ENCODE data around the gene HAUS8. TPM values are rescaled to one million over a fixed set of nuclear protein-coding genes. Genes with fewer than 3 reads are reported as not detected.

HAUS8 gene
- total and polyA plus RNA-seq, 2 of the 8 experiments (the other 6 are each of a cell fraction or from before 2014, with no cell fraction given), result 18.4 to 23.2 TPM

GRCh38 chr19:17081672-17082630, 6.7 kb upstream of the HAUS8 start (continued):
- TF ChIP-seq CTCF (IDR thresholded peaks at IDR 0.05; ENCODE audit: control extremely low read depth in 1 of 3, insufficient read depth in 1 of 3, low read depth in 1 of 3, low read length in 3 of 3) (no peak), ATF2 (IDR thresholded peaks at IDR 0.05; ENCODE audit: low read length) (no peak)

Data from H1 (cell line).